Measurements from ENCODE around the gene FBL.
A peak's percentile ranks its signal among the peaks of the same experiment; 100 is the strongest.
"Not testable (repeated sequence)": the region's sequence is repeated elsewhere in the genome, so short reads cannot be mapped to it uniquely, and the experiment has no call there.

Gene FBL

DNA sequence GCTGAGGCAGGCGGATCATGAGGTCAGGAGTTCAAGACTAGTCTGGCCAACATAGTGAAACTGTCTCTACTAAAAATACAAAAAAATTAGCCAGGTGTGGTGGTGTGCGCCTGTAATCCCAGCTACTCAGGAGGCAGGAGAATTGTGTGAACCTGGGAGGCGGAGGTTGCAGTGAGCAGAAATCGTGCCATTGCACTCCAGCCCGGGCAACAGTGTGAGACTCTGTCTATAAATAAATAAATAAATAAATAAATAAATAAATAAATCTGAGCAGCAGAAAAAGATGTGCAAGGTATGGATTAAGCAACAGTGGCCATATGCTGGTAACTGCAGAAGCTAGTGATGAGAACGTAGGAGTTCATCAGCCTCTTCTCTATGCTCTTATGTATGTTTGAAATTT, 32.1 kb downstream of the FBL start:
- not testable (repeated sequence) for H3K4me1 ChIP-seq (ENCODE audit: control insufficient read depth, insufficient read depth, low read length); H3K9ac ChIP-seq (ENCODE audit: low read length); H3K27ac ChIP-seq (ENCODE audit: low read depth, low read length); H3K27me3 ChIP-seq (ENCODE audit: control insufficient read depth, insufficient read depth, low read length); H3K36me3 ChIP-seq (ENCODE audit: control insufficient read depth, insufficient read depth, low read length); H3K4me3 ChIP-seq (ENCODE audit: low read length)

DNA sequence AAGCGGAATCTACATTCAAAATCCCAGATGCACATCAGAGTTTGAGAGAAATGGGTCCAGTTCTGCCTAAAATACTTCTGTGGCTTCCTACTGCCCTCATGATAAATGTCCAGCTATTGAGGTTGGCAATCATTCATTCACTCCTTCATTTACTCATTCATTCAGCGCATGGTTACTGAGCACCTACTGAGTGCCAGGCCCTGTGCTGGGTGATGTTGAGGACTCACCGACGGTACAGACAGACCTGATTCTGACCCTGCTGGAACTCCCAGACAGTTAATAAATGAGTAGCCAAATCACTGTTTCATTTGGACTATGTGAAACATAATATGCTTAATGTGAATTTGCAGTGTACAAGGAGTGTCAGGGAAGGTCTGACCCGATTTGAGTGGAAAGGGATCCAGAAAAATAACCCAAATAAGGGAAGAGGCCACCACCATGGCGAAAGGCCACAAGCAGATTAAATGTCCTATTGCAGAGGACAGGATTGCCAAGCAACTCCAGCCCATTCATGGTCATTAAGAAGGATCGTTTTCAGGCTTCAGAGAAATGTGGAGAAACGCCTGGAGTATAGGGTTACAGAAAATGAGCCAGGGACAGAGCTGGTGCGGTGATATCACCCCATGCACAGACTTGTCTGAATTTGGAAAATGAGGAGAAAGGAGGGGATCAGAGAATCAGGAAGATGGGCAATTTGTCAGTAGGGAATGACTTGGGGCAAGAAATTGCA, 32.8 kb downstream of the FBL start:
- no peak overlapping the region for H3K27ac ChIP-seq (ENCODE audit: low read depth, low read length)
- H3K4me1 ChIP-seq (ENCODE audit: control insufficient read depth, insufficient read depth, low read length): no peaks in the 10 kb centered on the region
- H3K27me3 ChIP-seq (ENCODE audit: control insufficient read depth, insufficient read depth, low read length): no peaks in the 10 kb centered on the region
- no peak overlapping the region for H3K9ac ChIP-seq (ENCODE audit: low read length)
- no peak overlapping the region for H3K4me3 ChIP-seq (ENCODE audit: low read length)
- H3K36me3 ChIP-seq (ENCODE audit: control insufficient read depth, insufficient read depth, low read length): peaks cover 4% of the 10 kb centered on the region

DNA sequence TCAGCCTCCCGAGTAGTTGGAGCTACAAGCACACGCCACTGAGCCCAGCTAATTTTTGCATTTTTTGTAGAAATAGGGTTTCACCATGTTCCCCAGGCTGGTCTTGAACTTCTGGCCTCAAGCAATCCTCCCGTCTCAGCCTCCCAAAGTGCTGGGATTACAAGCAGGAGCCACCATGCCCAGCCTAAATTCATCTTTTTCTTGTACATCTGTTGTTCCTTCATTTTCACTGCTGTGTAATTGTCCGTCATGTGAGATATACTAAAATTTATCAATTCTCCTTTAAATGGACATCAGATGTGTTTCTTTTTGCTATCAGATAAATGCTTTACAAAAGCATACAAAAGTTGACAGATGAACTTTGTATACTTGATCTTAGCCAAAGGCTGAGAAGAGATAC, 35.1 kb downstream of the FBL start:
- no peak overlapping the region for H3K9ac ChIP-seq (ENCODE audit: low read length)
- H3K27me3 ChIP-seq (ENCODE audit: control insufficient read depth, insufficient read depth, low read length): no peaks in the 10 kb centered on the region
- H3K4me3 ChIP-seq (ENCODE audit: low read length): no peak overlapping the region
- H3K4me1 ChIP-seq (ENCODE audit: control insufficient read depth, insufficient read depth, low read length): no peaks in the 10 kb centered on the region
- no peak overlapping the region for H3K27ac ChIP-seq (ENCODE audit: low read depth, low read length)
- peaks cover 4% of the 10 kb centered on the region for H3K36me3 ChIP-seq (ENCODE audit: control insufficient read depth, insufficient read depth, low read length)

DNA sequence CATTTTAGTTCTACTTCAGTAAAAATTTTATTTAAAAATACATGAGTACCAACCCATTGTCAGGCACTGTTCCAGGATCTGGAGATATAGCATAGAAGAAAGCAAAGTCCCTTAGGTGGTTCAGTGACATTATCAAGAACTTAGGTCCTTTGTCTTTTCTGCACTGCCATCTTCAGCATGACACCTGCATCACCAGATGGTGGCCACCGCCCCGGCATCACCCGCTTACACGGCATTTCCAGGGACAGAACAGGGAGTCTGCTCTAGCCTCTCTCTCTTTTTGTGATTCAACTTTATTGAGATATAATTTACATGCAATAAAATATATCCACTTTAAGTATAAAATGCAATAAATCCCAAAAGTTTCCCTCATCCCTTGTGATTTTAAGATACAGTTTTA, 35.8 kb downstream of the FBL start:
- no peak overlapping the region for H3K27ac ChIP-seq (ENCODE audit: low read depth, low read length)
- no peaks in the 10 kb centered on the region for H3K4me1 ChIP-seq (ENCODE audit: control insufficient read depth, insufficient read depth, low read length)
- H3K27me3 ChIP-seq (ENCODE audit: control insufficient read depth, insufficient read depth, low read length): no peaks in the 10 kb centered on the region
- peaks cover 4% of the 10 kb centered on the region for H3K36me3 ChIP-seq (ENCODE audit: control insufficient read depth, insufficient read depth, low read length)
- H3K4me3 ChIP-seq (ENCODE audit: low read length): no peak overlapping the region
- no peak overlapping the region for H3K9ac ChIP-seq (ENCODE audit: low read length)

DNA sequence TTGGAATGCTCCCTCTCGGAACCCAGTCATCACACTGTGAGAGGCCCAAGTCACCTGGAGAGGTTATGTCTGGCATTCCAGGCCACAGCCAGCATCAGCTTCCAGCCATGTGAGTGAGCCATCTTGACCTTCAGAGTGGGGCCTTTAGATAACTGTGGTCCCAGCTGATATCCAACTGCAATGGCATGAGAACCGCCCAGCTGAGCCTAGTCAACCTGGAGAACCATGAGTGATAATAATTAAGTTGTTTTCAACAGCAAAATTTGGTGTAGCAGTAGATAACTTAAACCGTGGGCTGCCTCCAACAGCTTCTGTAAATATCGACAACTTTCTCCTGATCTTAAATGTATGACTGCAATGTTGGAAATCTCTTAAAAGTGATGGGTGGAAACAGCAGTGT, 36.8 kb downstream of the FBL start:
- Histone ChIP-seq H3K9ac (ENCODE audit: low read length) (no peak overlapping the region), H3K4me1 (ENCODE audit: control insufficient read depth, insufficient read depth, low read length) (no peaks in the 10 kb centered on the region), H3K36me3 (ENCODE audit: control insufficient read depth, insufficient read depth, low read length) (peaks cover 4% of the 10 kb centered on the region), H3K4me3 (ENCODE audit: low read length) (no peak overlapping the region), H3K27ac (ENCODE audit: low read depth, low read length) (no peak overlapping the region), H3K27me3 (ENCODE audit: control insufficient read depth, insufficient read depth, low read length) (no peaks in the 10 kb centered on the region)

DNA sequence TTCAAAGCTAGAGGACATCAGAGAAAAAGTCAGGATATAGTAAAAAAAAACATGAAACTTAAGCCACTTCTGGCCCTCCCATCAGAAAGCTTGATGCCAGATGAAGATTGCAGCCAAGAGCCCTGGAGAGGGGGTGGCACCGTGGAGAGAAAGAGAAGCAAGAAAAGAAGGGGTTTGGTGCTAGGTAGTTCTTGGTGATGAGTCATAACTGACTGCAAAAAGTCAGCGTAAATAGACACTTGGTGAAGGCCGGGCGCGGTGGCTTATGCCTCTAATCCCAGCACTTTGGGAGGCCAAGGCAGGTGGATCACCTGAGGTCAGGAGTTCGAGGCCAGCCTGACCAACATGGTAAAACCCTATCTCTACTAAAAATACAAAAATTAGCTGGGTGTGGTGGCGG, 37.5 kb downstream of the FBL start:
- not testable (repeated sequence) for H3K36me3 ChIP-seq (ENCODE audit: control insufficient read depth, insufficient read depth, low read length); H3K4me3 ChIP-seq (ENCODE audit: low read length)

DNA sequence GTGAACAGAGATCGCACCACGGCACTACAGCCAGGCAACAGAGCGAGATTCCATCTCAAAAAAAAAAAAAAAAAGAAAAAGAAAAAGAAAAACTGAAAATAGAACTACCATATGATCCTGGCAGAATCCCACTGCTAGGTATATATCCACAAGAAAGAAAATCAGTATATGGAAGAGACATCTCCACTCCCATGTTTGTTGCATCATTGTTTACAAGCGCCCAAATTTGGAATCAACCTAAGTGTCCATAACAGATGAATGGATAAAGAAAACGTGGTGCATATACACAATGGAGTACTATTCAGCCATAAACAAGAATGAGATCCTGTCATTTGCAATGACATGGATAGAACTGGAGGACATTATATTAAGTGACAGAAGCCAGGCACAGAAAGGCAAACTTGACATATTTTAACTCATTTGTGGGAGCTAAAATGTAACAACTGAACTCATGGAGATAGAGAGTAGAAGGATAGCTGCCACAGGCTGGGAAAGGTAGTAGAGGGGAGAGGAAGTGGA, 38.3 kb downstream of the FBL start:
- Histone ChIP-seq H3K4me1 (ENCODE audit: control insufficient read depth, insufficient read depth, low read length) (no peaks in the 10 kb centered on the region), H3K9ac (ENCODE audit: low read length) (no peak overlapping the region), H3K27ac (ENCODE audit: low read depth, low read length) (no peak overlapping the region), H3K27me3 (ENCODE audit: control insufficient read depth, insufficient read depth, low read length) (no peaks in the 10 kb centered on the region), H3K36me3 (ENCODE audit: control insufficient read depth, insufficient read depth, low read length) (no peaks in the 10 kb centered on the region), H3K4me3 (ENCODE audit: low read length) (no peak overlapping the region)

More for the DNA sequence above, 37.5 kb downstream of the FBL start:
- not testable (repeated sequence) for H3K9ac ChIP-seq (ENCODE audit: low read length); H3K27me3 ChIP-seq (ENCODE audit: control insufficient read depth, insufficient read depth, low read length); H3K27ac ChIP-seq (ENCODE audit: low read depth, low read length); H3K4me1 ChIP-seq (ENCODE audit: control insufficient read depth, insufficient read depth, low read length)

DNA sequence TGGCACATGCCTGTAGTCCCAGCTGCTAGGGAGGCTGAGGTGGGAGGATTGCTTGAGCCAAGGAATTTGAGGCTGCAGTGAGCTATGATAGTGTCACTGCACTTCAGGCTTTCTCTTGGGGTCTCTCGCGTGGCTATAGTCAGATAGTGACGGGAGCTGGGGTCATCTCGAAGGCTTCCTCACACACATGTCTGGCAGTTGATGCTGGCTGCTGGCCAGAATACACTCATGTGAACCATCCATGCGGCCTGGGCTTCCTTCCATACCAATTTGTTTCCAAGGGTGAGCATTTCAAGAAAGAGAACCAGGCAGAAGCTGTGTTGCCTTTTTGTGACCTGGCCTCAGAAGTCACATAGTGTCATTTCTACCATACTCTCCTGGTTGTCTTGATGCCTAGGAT, 41.1 kb downstream of the FBL start:
- Histone ChIP-seq H3K9ac (ENCODE audit: low read length) (no peak overlapping the region), H3K4me3 (ENCODE audit: low read length) (no peak overlapping the region), H3K27ac (ENCODE audit: low read depth, low read length) (no peak overlapping the region), H3K27me3 (ENCODE audit: control insufficient read depth, insufficient read depth, low read length) (no peaks in the 10 kb centered on the region), H3K4me1 (ENCODE audit: control insufficient read depth, insufficient read depth, low read length) (no peaks in the 10 kb centered on the region), H3K36me3 (ENCODE audit: control insufficient read depth, insufficient read depth, low read length) (no peaks in the 10 kb centered on the region)

DNA sequence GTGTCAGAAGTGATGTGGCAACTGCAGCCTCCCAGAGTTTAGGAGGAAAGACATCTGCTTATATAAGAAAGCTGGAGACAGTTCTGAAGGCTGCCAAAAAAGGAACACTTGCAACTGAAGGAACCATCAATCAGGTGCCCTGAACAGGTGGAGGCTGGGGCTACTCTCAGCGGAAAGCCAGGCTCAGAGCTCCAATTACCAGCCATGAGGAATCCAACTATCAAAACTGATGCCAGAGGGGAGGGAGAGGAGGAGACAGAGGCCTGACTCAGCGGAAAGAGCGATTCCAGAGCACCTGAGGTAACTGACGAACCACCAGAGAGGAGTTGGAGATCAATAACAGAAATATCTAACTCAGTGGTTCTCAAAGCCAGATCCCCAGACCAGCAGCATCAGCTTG, 43.2 kb downstream of the FBL start:
- Histone ChIP-seq H3K36me3 (ENCODE audit: control insufficient read depth, insufficient read depth, low read length) (no peaks in the 10 kb centered on the region), H3K9ac (ENCODE audit: low read length) (no peak overlapping the region), H3K4me1 (ENCODE audit: control insufficient read depth, insufficient read depth, low read length) (no peaks in the 10 kb centered on the region), H3K27me3 (ENCODE audit: control insufficient read depth, insufficient read depth, low read length) (no peaks in the 10 kb centered on the region), H3K4me3 (ENCODE audit: low read length) (no peak overlapping the region), H3K27ac (ENCODE audit: low read depth, low read length) (no peak overlapping the region)

DNA sequence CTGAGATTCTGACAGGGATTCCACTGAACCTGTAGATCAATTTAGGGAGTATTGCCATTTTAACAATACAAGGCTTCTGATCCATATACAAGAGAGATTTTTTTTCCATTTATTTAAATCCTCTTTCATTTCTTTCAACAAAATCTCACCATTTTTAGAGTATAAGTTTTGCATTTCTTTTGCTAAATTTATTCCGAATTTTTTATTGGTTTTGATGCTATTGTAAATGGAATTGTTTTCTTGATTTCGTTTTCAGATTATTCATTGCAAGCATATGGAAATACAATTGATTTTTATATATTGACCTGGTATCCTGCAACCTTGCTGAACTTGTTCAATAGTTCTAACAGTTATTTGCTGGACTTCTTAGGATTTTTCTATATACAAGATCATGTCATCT, 49.1 kb downstream of the FBL start:
- Histone ChIP-seq H3K4me1 (ENCODE audit: control insufficient read depth, insufficient read depth, low read length) (no peaks in the 10 kb centered on the region), H3K27ac (ENCODE audit: low read depth, low read length) (no peak overlapping the region), H3K4me3 (ENCODE audit: low read length) (no peak overlapping the region), H3K27me3 (ENCODE audit: control insufficient read depth, insufficient read depth, low read length) (no peaks in the 10 kb centered on the region), H3K9ac (ENCODE audit: low read length) (no peak overlapping the region), H3K36me3 (ENCODE audit: control insufficient read depth, insufficient read depth, low read length) (no peaks in the 10 kb centered on the region)

DNA sequence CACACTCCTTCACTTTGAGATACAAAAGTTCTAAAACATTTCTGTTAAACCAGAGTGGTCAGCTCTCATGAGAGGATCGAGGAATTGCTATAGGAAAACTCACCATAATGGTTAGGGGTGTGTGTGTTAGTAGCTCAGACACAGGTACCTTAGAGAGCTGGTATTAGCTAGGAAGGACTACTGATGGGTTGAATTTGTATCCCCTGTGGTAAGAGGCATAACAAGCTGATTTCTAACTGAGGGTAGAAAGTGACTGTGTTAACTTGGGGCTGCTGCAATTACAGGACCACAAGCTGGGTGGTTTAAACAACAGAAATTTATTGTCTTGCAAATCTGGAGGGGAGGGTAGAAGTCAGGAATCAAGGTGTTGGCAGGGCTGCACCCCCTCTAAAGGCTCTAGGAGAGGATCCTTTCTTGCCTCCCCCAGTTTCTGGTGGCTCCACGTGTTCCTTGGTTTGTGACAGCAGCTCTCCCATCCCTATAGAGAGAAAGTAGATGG, 50.1 kb downstream of the FBL start:
- Histone ChIP-seq H3K4me3 (ENCODE audit: low read length) (no peak overlapping the region), H3K4me1 (ENCODE audit: control insufficient read depth, insufficient read depth, low read length) (no peaks in the 10 kb centered on the region), H3K36me3 (ENCODE audit: control insufficient read depth, insufficient read depth, low read length) (no peaks in the 10 kb centered on the region), H3K27ac (ENCODE audit: low read depth, low read length) (no peak overlapping the region), H3K9ac (ENCODE audit: low read length) (no peak overlapping the region), H3K27me3 (ENCODE audit: control insufficient read depth, insufficient read depth, low read length) (no peaks in the 10 kb centered on the region)

DNA sequence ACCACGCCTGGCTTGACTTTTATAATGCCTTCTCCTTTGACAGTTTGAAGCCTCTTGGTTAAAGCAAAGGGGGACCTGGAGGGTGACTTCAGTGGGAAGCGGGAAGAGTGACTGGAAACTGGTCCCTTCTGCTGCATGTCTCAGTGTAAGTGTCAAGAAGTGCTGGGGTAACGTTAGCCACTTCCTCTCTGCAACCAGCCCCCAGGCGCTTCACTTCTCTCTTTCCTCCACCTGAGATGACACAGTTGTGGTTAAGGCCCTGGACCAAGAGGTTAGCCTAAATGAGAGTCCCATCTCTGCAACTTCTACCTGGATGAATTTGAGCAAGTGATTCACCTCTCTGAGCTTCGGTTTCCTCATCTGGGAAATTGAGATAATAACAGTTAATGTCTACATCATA, 51.2 kb downstream of the FBL start:
- Histone ChIP-seq H3K4me3 (ENCODE audit: low read length) (no peak overlapping the region), H3K9ac (ENCODE audit: low read length) (no peak overlapping the region), H3K27ac (ENCODE audit: low read depth, low read length) (no peak overlapping the region), H3K27me3 (ENCODE audit: control insufficient read depth, insufficient read depth, low read length) (no peaks in the 10 kb centered on the region), H3K4me1 (ENCODE audit: control insufficient read depth, insufficient read depth, low read length) (no peaks in the 10 kb centered on the region), H3K36me3 (ENCODE audit: control insufficient read depth, insufficient read depth, low read length) (no peaks in the 10 kb centered on the region)

DNA sequence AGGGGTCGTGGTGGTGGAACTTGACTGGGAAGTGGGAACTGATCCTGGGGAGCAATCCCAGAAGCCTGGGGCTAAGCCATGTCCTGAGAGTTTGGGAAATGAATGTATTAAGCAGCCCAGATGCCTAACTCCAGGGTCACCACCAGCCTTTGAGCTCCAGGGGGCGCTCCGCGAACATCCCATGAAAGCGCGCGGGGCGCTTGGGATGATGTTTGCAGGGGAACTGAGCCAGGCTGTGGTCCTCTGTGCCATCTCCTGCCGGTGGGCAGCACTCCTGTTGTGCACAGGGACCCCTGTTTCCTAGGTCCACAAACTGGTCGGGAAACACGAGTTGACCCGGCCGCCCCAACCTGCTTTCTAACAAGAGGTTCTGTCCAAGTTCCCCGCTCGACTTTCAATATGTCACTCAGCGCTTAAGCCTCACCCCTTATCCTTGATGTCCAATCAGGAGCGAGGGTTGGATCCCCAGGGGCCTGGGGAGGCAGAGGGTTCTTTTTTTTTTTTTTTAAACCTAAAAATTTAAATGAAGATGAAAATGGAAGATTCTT, 53.1 kb downstream of the FBL start:
- no peak overlapping the region for H3K27ac ChIP-seq (ENCODE audit: low read depth, low read length)
- H3K4me1 ChIP-seq (ENCODE audit: control insufficient read depth, insufficient read depth, low read length): no peaks in the 10 kb centered on the region
- no peaks in the 10 kb centered on the region for H3K27me3 ChIP-seq (ENCODE audit: control insufficient read depth, insufficient read depth, low read length)
- H3K4me3 ChIP-seq (ENCODE audit: low read length): peak overlapping the region; percentile 72
- H3K9ac ChIP-seq (ENCODE audit: low read length): no peak overlapping the region
- no peaks in the 10 kb centered on the region for H3K36me3 ChIP-seq (ENCODE audit: control insufficient read depth, insufficient read depth, low read length)
